ENCODE results near the gene EP300.
"Not testable (repeated sequence)": the region's sequence is repeated elsewhere in the genome, so short reads cannot be mapped to it uniquely, and the experiment has no call there.

The EP300 gene

DNA sequence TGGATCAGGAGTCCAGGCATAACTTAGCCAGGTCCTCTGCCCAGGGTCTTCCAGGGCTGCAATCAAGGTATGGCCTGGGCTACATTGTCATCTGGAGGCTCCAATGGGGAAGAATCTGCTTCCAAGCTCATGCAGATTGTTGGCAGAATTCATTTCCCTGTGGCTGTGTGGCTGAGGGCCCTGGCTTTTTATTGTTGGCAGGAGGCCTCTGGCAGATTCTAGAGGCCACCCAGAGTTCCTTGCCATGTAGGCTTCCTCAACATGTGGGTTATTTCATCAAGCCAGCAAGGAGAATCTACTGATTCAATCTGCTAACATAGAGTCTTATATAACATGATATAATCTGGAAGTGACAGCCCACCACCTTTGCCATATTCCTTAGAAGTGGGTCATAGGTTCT, 16.4 kb upstream of the EP300 start:
- DNase-seq (ENCODE audit: low read depth, low spot score), result no peak
- no peak overlapping the region for H3K4me3 ChIP-seq (ENCODE audit: low read length)

DNA sequence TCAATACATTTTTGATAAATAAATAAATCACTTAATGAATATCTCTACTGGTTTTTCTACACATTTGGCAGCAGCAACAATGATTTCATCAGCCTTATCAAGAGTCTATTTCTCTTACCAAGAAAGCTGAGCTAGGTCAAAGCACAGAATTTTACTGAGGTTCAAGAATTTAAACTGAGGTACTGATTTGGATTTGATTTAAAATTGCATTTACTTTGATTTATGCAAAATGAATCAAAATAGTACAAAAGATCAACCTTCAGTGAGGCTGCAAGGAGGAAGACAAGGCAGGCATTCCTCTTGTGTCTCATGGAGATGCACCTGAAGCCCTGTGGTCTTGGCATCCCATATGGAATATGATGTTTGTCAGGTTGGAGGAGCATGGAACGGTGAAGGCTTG, 15.5 kb upstream of the EP300 start:
- DNase-seq (ENCODE audit: low read depth, low spot score), result no peak
- no peak overlapping the region for H3K4me3 ChIP-seq (ENCODE audit: low read length)

GRCh38 chr22:41078931-41079330, 13.5 kb upstream of the EP300 start:
- DNase-seq (ENCODE audit: low read depth, low spot score), result no peak
- H3K4me3 ChIP-seq (ENCODE audit: low read length), result no peak overlapping the region

- H3K4me3 ChIP-seq (ENCODE audit: low read length), result no peak overlapping the region
- no peak for DNase-seq (ENCODE audit: low read depth, low spot score)
Observed at GRCh38 chr22:41085842-41086241, 6.5 kb upstream of the EP300 start.

- peak overlapping the region; percentile 80 for H3K4me3 ChIP-seq (ENCODE audit: low read length)
Observed at GRCh38 chr22:41091132-41092022, 1.0 kb upstream of the EP300 start.

DNA sequence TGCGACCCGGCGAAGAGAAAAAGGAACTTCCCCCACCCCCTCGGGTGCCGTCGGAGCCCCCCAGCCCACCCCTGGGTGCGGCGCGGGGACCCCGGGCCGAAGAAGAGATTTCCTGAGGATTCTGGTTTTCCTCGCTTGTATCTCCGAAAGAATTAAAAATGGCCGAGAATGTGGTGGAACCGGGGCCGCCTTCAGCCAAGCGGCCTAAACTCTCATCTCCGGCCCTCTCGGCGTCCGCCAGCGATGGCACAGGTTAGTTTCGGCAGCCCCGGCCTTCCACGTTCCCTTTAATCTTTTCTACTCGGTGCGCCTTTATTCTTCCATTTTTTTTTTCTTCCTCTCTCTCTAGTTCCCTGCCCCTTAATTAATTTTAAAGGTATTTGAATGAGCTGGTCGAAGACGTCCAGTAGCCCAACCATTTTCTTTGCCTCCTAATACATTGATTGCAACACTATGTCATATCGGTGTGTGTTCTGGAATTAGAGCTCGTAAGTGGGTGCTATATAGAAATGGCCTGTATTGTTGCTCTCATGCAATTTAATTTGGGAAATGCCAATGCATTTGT, 537 bp downstream of the EP300 start:
- peak overlapping the region; percentile 70 for H3K4me3 ChIP-seq (ENCODE audit: low read length)
- DNase-seq (ENCODE audit: low read depth, low spot score), result no peak

More at GRCh38 chr22:41091132-41092022, 1.0 kb upstream of the EP300 start:
- peak; percentile 98 for DNase-seq (ENCODE audit: low read depth, low spot score)

DNA sequence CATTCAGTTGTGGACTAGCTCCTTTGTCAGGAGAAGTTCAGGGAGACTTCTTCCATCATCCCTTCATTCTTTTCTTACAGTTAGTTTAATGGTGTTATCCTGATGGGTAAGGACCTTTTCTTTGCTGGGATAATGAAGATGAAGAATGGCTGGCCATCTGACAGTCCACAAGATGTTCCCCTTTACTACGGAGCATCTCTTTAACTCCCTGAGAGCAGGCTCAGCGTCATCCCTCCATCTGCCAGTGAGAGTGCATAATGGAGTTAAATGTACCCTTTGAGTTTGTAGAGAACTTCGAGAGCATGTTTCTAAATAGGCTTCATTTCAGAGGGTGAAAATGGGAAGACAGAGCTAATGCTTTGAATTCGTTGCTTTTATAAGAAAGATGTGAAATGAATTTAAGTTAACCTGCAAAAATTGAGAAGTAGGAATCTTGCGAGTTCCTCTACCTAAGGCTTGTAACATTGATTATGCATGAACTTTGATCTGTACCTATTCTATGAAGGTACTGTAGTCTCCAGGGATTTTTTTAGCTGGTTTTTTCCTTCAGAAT, 1.7 kb downstream of the EP300 start:
- DNase-seq (ENCODE audit: low read depth, low spot score), result no peak
- peak overlapping the region; percentile 70 for H3K4me3 ChIP-seq (ENCODE audit: low read length)

- H3K4me3 ChIP-seq (ENCODE audit: low read length), result no peak overlapping the region
Observed at GRCh38 chr22:41096391-41096790, 4.0 kb downstream of the EP300 start.

DNA sequence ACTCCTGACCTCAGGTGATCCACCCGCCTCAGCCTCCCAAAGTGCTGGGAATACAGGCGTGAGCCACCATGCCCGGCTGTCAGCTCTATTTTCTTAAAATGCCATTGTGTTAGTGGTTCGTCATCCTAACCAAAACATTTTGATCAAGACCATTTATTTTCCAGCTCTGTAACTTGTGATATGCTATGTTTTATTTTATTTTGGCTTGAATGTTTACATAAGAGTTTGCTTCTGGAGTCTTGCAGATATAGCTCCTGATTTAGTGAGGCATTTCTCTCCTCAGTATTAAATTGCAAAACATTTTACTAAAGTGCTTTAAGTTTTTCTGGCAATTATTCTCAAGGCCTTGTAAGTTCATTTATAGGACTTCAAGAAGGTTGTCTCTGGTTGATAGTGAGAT, 4.4 kb downstream of the EP300 start:
- DNase-seq (ENCODE audit: low read depth, low spot score), result no peak
- no peak overlapping the region for H3K4me3 ChIP-seq (ENCODE audit: low read length)

More at GRCh38 chr22:41096391-41096790, 4.0 kb downstream of the EP300 start:
- DNase-seq (ENCODE audit: low read depth, low spot score), result no peak

DNA sequence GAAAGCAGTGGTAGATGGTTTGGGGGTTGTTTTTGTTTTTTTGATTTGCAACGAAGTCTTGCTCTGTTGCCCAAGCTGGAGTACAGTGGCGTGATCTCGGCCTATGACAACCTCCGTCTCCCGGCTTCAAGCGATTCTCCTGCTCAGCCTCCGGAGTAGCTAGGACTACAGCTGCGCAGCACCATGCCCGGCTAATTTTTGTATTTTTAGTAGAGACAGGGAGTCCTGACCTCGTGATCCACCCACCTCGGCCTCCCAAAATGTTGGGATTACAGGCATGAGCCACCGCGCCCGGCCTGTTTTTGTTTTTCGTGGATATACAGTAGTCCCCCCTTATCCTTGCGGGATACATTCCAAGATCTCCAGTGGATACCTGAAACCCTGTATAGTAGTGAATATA, 6.6 kb downstream of the EP300 start:
- no peak overlapping the region for H3K4me3 ChIP-seq (ENCODE audit: low read length)
- DNase-seq (ENCODE audit: low read depth, low spot score), result no peak

DNA sequence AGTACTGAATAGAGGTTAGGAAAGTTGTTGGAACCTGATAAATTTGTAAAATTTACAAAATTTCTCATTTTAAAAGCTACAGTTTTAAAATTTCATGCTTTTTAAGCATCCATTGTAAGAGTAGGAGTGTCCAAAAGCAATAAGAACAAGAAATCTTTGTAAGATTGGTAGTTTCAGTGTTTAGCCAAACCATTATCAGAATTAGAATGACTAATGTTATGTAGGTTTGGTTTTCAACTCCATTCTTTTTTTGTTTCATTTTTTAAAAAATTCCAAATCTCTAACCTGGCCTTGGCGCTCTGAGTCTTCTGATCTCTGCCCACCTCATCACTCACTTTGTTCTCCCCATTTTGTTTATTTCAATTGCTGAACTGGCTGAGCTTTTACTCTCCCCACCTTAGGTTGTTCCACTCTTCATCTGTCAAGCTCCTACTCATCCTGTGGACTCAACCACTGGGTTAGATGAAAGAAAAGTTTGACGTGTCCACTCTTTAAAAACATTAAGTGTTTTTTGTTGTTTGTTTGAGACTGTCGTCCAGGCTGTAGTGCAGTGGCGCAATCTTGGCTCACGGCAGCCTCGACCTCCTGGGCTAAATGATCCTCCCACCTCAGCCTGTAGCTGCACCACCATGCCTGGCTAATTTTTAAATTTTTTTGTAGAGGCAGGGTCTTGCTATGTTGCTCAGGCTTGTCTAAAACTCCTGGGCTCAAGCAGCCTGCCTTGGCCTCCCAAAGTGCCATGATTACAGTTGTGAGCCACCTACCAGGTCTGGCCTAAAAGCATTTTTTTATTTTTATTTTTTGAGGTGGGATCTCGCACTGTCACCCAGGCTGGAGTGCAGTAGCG, 14.0 kb downstream of the EP300 start:
- no peak for DNase-seq (ENCODE audit: low read depth, low spot score)
- no peak overlapping the region for H3K4me3 ChIP-seq (ENCODE audit: low read length)

DNA sequence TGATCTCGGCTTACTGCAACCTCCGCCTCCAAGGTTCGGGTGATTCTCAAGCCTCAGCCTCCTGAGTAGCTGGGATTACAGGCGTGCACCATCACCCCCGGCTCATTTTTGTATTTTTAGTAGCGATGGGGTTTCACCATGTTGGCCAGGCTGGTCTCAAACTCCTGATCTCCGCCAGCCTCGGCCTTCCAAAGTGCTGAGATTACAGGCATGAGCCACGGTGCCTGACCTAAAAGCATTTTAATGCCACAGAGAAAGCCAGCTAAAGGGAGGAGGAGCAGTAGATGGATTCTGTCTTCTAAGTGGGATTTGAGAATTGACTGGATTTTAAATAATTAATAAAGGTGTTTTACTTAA, 14.6 kb downstream of the EP300 start:
- DNase-seq (ENCODE audit: low read depth, low spot score); H3K4me3 ChIP-seq (ENCODE audit: low read length): not testable (repeated sequence)

- DNase-seq (ENCODE audit: low read depth, low spot score), result no peak
- H3K4me3 ChIP-seq (ENCODE audit: low read length), result no peak overlapping the region
Observed at GRCh38 chr22:41110968-41111367, 18.6 kb downstream of the EP300 start.

- DNase-seq (ENCODE audit: low read depth, low spot score), result no peak
- H3K4me3 ChIP-seq (ENCODE audit: low read length), result no peak overlapping the region
Observed at GRCh38 chr22:41116342-41116741, 23.9 kb downstream of the EP300 start.

DNA sequence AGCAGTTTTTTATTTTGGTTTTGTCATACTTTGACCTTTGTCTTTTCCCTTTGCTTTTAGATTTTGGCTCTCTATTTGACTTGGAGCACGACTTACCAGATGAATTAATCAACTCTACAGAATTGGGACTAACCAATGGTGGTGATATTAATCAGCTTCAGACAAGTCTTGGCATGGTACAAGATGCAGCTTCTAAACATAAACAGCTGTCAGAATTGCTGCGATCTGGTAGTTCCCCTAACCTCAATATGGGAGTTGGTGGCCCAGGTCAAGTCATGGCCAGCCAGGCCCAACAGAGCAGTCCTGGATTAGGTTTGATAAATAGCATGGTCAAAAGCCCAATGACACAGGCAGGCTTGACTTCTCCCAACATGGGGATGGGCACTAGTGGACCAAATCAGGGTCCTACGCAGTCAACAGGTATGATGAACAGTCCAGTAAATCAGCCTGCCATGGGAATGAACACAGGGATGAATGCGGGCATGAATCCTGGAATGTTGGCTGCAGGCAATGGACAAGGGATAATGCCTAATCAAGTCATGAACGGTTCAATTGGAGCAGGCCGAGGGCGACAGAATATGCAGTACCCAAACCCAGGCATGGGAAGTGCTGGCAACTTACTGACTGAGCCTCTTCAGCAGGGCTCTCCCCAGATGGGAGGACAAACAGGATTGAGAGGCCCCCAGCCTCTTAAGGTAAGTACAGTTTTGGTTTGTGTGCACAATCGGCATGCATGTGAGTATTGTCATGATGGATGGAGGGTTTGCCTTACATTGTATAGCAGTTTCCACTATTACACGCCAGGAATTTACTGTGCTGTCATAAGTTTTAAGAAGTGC, 25.0 kb downstream of the EP300 start:
- no peak overlapping the region for H3K4me3 ChIP-seq (ENCODE audit: low read length)
- no peak for DNase-seq (ENCODE audit: low read depth, low spot score)

DNA sequence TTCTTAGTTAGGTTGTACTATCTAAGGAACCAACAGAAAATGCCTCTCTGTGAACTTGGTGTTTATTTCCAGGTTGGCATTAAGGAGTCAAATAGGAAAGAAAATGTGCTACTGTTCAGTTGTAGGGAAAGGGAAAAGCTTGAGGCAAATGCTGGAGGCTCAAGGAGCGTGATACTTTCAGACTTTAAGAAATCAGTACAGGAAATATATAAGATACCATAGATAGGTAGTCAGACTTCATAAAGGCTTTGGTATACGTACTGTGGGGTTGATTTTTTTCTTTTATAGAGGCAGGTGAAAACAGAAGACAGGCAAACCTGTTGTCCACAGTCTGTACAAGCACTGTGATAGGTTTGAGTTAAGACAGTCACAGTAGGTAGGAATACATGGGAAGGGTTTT, 30.8 kb downstream of the EP300 start:
- H3K4me3 ChIP-seq (ENCODE audit: low read length), result no peak overlapping the region
- no peak for DNase-seq (ENCODE audit: low read depth, low spot score)

GRCh38 chr22:41124086-41124485, 31.7 kb downstream of the EP300 start:
- no peak for DNase-seq (ENCODE audit: low read depth, low spot score)
- H3K4me3 ChIP-seq (ENCODE audit: low read length), result no peak overlapping the region

- no peak for DNase-seq (ENCODE audit: low read depth, low spot score)
- H3K4me3 ChIP-seq (ENCODE audit: low read length), result no peak overlapping the region
Observed at GRCh38 chr22:41127451-41127850, 35.1 kb downstream of the EP300 start.

DNA sequence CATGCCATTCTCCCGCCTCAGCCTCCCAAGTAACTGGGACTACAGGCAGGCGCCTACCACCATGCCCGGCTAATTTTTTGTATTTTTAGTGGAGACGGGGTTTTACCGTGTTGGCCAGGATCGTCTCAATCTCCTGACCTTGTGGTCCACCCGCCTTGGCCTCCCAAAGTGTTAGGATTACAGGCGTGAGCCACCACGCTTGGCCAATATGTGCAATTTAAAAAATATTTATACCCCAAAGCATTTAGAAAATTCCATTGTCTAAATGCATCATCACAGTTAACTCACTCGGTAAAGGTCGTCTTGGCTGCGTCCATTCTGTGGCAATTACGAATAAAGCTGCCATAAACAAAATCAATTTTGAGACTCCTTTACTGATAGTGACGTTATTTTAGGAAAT, 36.2 kb downstream of the EP300 start:
- H3K4me3 ChIP-seq (ENCODE audit: low read length), result no peak overlapping the region
- no peak for DNase-seq (ENCODE audit: low read depth, low spot score)

Data from Jurkat, Clone E6-1 (cell line).